ENCODE results near the gene PDCD2L.
"Not testable (repeated sequence)": the region's sequence is repeated elsewhere in the genome, so short reads cannot be mapped to it uniquely, and the experiment has no call there.

The PDCD2L gene

GRCh38 chr19:34418300-34418699 lies 14.1 kb downstream of the PDCD2L start:
- no peak for DNase-seq

GRCh38 chr19:34426096-34426661 lies 22.0 kb downstream of the PDCD2L start:
- no peak for DNase-seq

- no peak for DNase-seq
These were observed 24.5 kb downstream of the PDCD2L start for GRCh38 chr19:34428549-34429285.

GRCh38 chr19:34429553-34429952 lies 25.4 kb downstream of the PDCD2L start:
- no peak for DNase-seq

- DNase-seq, result no peak
These were observed 26.8 kb downstream of the PDCD2L start for GRCh38 chr19:34430738-34431625.

GRCh38 chr19:34431681-34432402 lies 27.6 kb downstream of the PDCD2L start:
- DNase-seq, result no peak

- no peak for DNase-seq
These were observed 28.6 kb downstream of the PDCD2L start for GRCh38 chr19:34432797-34433196.

- DNase-seq, result no peak
These were observed 32.5 kb downstream of the PDCD2L start for GRCh38 chr19:34436716-34437115.

- DNase-seq, result no peak
These were observed 44.0 kb downstream of the PDCD2L start for GRCh38 chr19:34448191-34448590.

GRCh38 chr19:34452723-34453122 lies 48.5 kb downstream of the PDCD2L start:
- no peak for DNase-seq

- no peak for DNase-seq
These were observed 49.9 kb downstream of the PDCD2L start for GRCh38 chr19:34454091-34454490.

- no peak for DNase-seq
These were observed 50.5 kb downstream of the PDCD2L start for GRCh38 chr19:34454685-34455084.

- not testable (repeated sequence) for DNase-seq
These were observed 51.7 kb downstream of the PDCD2L start for GRCh38 chr19:34455783-34456480.

- no peak for DNase-seq
These were observed 53.2 kb downstream of the PDCD2L start for GRCh38 chr19:34457446-34457845.

GRCh38 chr19:34458677-34459076 lies 54.5 kb downstream of the PDCD2L start:
- DNase-seq, result no peak

- no peak for DNase-seq
These were observed 55.4 kb downstream of the PDCD2L start for GRCh38 chr19:34459614-34460013.

GRCh38 chr19:34461375-34462100 lies 57.3 kb downstream of the PDCD2L start:
- no peak for DNase-seq

GRCh38 chr19:34464785-34465184 lies 60.6 kb downstream of the PDCD2L start:
- DNase-seq, result not testable (repeated sequence)

GRCh38 chr19:34468409-34468808 lies 64.2 kb downstream of the PDCD2L start:
- DNase-seq, result no peak

GRCh38 chr19:34469026-34469425 lies 64.8 kb downstream of the PDCD2L start:
- DNase-seq, result not testable (repeated sequence)

GRCh38 chr19:34471906-34472700 lies 67.9 kb downstream of the PDCD2L start:
- DNase-seq, result no peak
